SIG-M5 treated with dmso at 0.1 percent for 504 hours (cell line): Measurements from ENCODE around the gene CASP7.

Source experiments
- DNase-seq: peaks from one replicate; lab custom pipeline; 2025; ENCODE audit not compliant: unreplicated experiment; lab: John Stamatoyannopoulos, UW

Gene CASP7

GRCh38 chr10:113712024-113712423, 32.3 kb downstream of the CASP7 start:
- no peak for DNase-seq

- no peak for DNase-seq
Measured at GRCh38 chr10:113712755-113713639, 33.3 kb downstream of the CASP7 start.

GRCh38 chr10:113713640-113713982, 33.9 kb downstream of the CASP7 start:
- DNase-seq: no peak

GRCh38 chr10:113716109-113716910, 36.6 kb downstream of the CASP7 start:
- DNase-seq: peak; percentile 39

GRCh38 chr10:113718969-113719822, 39.5 kb downstream of the CASP7 start:
- DNase-seq: no peak

GRCh38 chr10:113720386-113720785, 40.7 kb downstream of the CASP7 start:
- DNase-seq: no peak

GRCh38 chr10:113732160-113732881, 52.6 kb downstream of the CASP7 start:
- DNase-seq: no peak

- no peak for DNase-seq
Measured at GRCh38 chr10:113732966-113733365, 53.3 kb downstream of the CASP7 start.

- DNase-seq: no peak
Measured at GRCh38 chr10:113733635-113734034, 53.9 kb downstream of the CASP7 start.

GRCh38 chr10:113735913-113736312, 56.2 kb downstream of the CASP7 start:
- no peak for DNase-seq

- DNase-seq: no peak
Measured at GRCh38 chr10:113736576-113736975, 56.9 kb downstream of the CASP7 start.

- DNase-seq: no peak
Measured at GRCh38 chr10:113739031-113739430, 59.3 kb downstream of the CASP7 start.

GRCh38 chr10:113739577-113739976, 59.9 kb downstream of the CASP7 start:
- DNase-seq: no peak

GRCh38 chr10:113740850-113741249, 61.1 kb downstream of the CASP7 start:
- no peak for DNase-seq

- no peak for DNase-seq
Measured at GRCh38 chr10:113742466-113742865, 62.8 kb downstream of the CASP7 start.

GRCh38 chr10:113743594-113743993, 63.9 kb downstream of the CASP7 start:
- no peak for DNase-seq

- DNase-seq: no peak
Measured at GRCh38 chr10:113745374-113745773, 65.7 kb downstream of the CASP7 start.

GRCh38 chr10:113746217-113746957, 66.7 kb downstream of the CASP7 start:
- no peak for DNase-seq

- DNase-seq: no peak
Measured at GRCh38 chr10:113751181-113751732, 71.5 kb downstream of the CASP7 start, which contains the start of gene PLEKHS1. Gene PLEKHS1 (plus strand): TSS chr10:113751682. CDS start chr10:113755278, 3,596 bp downstream.
